H1 (cell line): Measurements from ENCODE around the gene SLC13A3. TPM values are rescaled to one million over a fixed set of nuclear protein-coding genes. Genes with fewer than 3 reads are reported as not detected.

ENCODE experiments used
- CTCF ChIA-PET: fragments of 300-600 bp; sonication (Branson Sonifier 250); formaldehyde crosslinking; loops from one replicate; lab custom pipeline; 2021; ENCODE audit not compliant: partially characterized antibody; lab: Charles Lee
- POLR2A ChIA-PET: fragments of 300-600 bp; sonication (Branson Sonifier 250); formaldehyde crosslinking; loops from one replicate; lab custom pipeline; 2021; ENCODE audit warnings: inconsistent platforms; ENCODE audit not compliant: partially characterized antibody; lab: Charles Lee
- DNase-seq, 2 experiments: peaks; one replicate each; pipeline versions ENCODE4 v3.0.0 to v3.0.0-alpha.2; 2010 to 2022; ENCODE audit warnings: low spot score in 2 of 2, low read depth in 1 of 2, mixed read lengths in 1 of 2
- FAIRE-seq: peaks from 2 replicates; lab custom pipeline; 2011; peaks lifted over from hg19 to GRCh38; lab: Jason Lieb, UNC
- H2AFZ ChIP-seq: 2 replicates; pipeline ENCODE4 v1.8.1; 2012; ENCODE audit warnings: low read length, inconsistent platforms
- H2AK5ac ChIP-seq: 2 replicates; pipeline ENCODE4 v1.6.1; 2013; ENCODE audit warnings: low read depth, low read length
- H2BK120ac ChIP-seq: replicated peaks from 2 replicates; pipeline ENCODE3; 2013; ENCODE audit warnings: low read depth, low read length, inconsistent platforms
- H2BK12ac ChIP-seq: 2 replicates; pipeline ENCODE4 v1.6.1; 2013; ENCODE audit warnings: low read depth, low read length
- H2BK15ac ChIP-seq: 2 replicates; pipeline ENCODE4 v1.6.1; 2013; ENCODE audit warnings: low read length
- H2BK20ac ChIP-seq: 2 replicates; pipeline ENCODE4 v1.6.1; 2013; ENCODE audit warnings: low read length
- H2BK5ac ChIP-seq: 2 replicates; pipeline ENCODE4 v1.6.1; 2013; ENCODE audit warnings: low read depth, low read length
- H3K14ac ChIP-seq: 2 replicates; pipeline ENCODE4 v1.6.1; 2013; ENCODE audit warnings: inconsistent platforms; ENCODE audit not compliant: insufficient read length
- H3K18ac ChIP-seq: 2 replicates; pipeline ENCODE4 v1.6.1; 2013; ENCODE audit warnings: low read length; ENCODE audit errors: extremely low read depth
- H3K23ac ChIP-seq: 2 replicates; pipeline ENCODE4 v1.6.1; 2013; ENCODE audit warnings: inconsistent platforms; ENCODE audit not compliant: insufficient read length
- H3K23me2 ChIP-seq: 2 replicates; pipeline ENCODE4 v1.6.1; 2013; ENCODE audit warnings: low read depth, low read length
- H3K27ac ChIP-seq: 2 replicates; pipeline ENCODE4 v1.6.1; 2011; ENCODE audit warnings: low read depth, low read length, inconsistent platforms
- H3K27me3 ChIP-seq, 4 experiments: replicated peaks in 1 of 4; 1 replicate in 1 of 4; 2 replicates in 3 of 4; pipeline versions ENCODE4 v1.6.1 to v1.8.1; 2011 to 2013; ENCODE audit warnings: low read length in 3 of 4, mild to moderate bottlenecking in 3 of 4, inconsistent platforms in 2 of 4, mixed read lengths in 2 of 4, moderate library complexity in 1 of 4; ENCODE audit not compliant: control insufficient read depth in 3 of 4, insufficient read depth in 3 of 4; ENCODE audit errors: extremely low read depth in 1 of 4
- H3K36me3 ChIP-seq, 4 experiments: 2 replicates each; pipeline versions ENCODE4 v1.6.1 to v1.8.1; 2011 to 2013; ENCODE audit warnings: mild to moderate bottlenecking in 4 of 4, low read length in 3 of 4, moderate library complexity in 2 of 4, control low read depth in 1 of 4, inconsistent platforms in 1 of 4; ENCODE audit not compliant: insufficient read depth in 4 of 4, control insufficient read depth in 2 of 4
- H3K4ac ChIP-seq: replicated peaks from 2 replicates; pipeline ENCODE3; 2013; ENCODE audit warnings: low read length, low read depth, mixed read lengths, inconsistent platforms; ENCODE audit not compliant: insufficient read length
- H3K4me1 ChIP-seq, 4 experiments: replicated peaks in 1 of 4; 1 replicate in 1 of 4; 2 replicates in 3 of 4; pipeline versions ENCODE4 v1.6.1 to v1.8.1; 2011 to 2013; ENCODE audit warnings: low read length in 3 of 4, inconsistent platforms in 2 of 4, mixed read lengths in 1 of 4; ENCODE audit not compliant: insufficient read depth in 4 of 4, control insufficient read depth in 3 of 4
- H3K4me2 ChIP-seq, 2 experiments: 2 replicates each; pipeline versions ENCODE4 v1.6.1 to v1.8.1; 2011 to 2013; ENCODE audit warnings: low read depth in 2 of 2, low read length in 2 of 2, control low read depth in 1 of 2, inconsistent platforms in 1 of 2, mild to moderate bottlenecking in 1 of 2; ENCODE audit not compliant: insufficient read depth in 1 of 2
- H3K4me3 ChIP-seq, 4 experiments: fragments of 200-600, 300-600 bp in 1 of 4; sonication (generic), shearing (Covaris generic), sonication (Bioruptor Twin) in 1 of 4; 2 replicates each; pipeline versions ENCODE4 v1.5.1 to v1.8.1; 2011 to 2016; ENCODE audit warnings: low read length in 4 of 4, low read depth in 3 of 4, control low read depth in 2 of 4, inconsistent platforms in 2 of 4, mild to moderate bottlenecking in 2 of 4, mixed read lengths in 1 of 4, moderate library complexity in 1 of 4; ENCODE audit not compliant: insufficient read depth in 2 of 4; ENCODE audit errors: extremely low read depth in 1 of 4
- H3K56ac ChIP-seq: replicated peaks from 2 replicates; pipeline ENCODE3; 2013; ENCODE audit warnings: low read depth, mild to moderate bottlenecking, mixed read lengths, low read length, inconsistent platforms; ENCODE audit not compliant: insufficient read length
- H3K79me1 ChIP-seq: 2 replicates; pipeline ENCODE4 v1.6.1; 2013; ENCODE audit warnings: low read depth, low read length, control low read depth
- H3K79me2 ChIP-seq, 2 experiments: 2 replicates each; pipeline versions ENCODE4 v1.6.1 to v1.8.1; 2012 to 2013; ENCODE audit warnings: low read length in 2 of 2, mild to moderate bottlenecking in 2 of 2, inconsistent platforms in 1 of 2; ENCODE audit not compliant: insufficient read depth in 2 of 2, control insufficient read depth in 1 of 2
- H3K9ac ChIP-seq, 4 experiments: replicated peaks in 1 of 4; 1 replicate in 1 of 4; 2 replicates in 3 of 4; pipeline versions ENCODE4 v1.6.1 to v1.8.1; 2011 to 2013; ENCODE audit warnings: low read depth in 3 of 4, low read length in 3 of 4, control low read depth in 2 of 4, mild to moderate bottlenecking in 2 of 4, moderate library complexity in 2 of 4, inconsistent platforms in 1 of 4; ENCODE audit errors: extremely low read depth in 1 of 4
- H3K9me3 ChIP-seq, 2 experiments: 2 replicates each; pipeline versions ENCODE4 v1.6.1 to v1.8.1; 2012 to 2013; ENCODE audit warnings: mild to moderate bottlenecking in 2 of 2, moderate library complexity in 2 of 2, control low read depth in 1 of 2, inconsistent platforms in 1 of 2, low read depth in 1 of 2, low read length in 1 of 2, mixed read lengths in 1 of 2; ENCODE audit not compliant: insufficient read depth in 2 of 2
- H4K20me1 ChIP-seq, 2 experiments: replicated peaks in 1 of 2; 2 replicates each; pipeline versions ENCODE3 to v1.8.1; 2011 to 2013; ENCODE audit warnings: inconsistent platforms in 2 of 2, low read length in 2 of 2, mild to moderate bottlenecking in 1 of 2; ENCODE audit not compliant: insufficient read depth in 2 of 2, control insufficient read depth in 1 of 2
- H4K5ac ChIP-seq: 2 replicates; pipeline ENCODE4 v1.6.1; 2013; ENCODE audit warnings: low read length, low read depth, mixed read lengths, inconsistent platforms; ENCODE audit not compliant: insufficient read length
- H4K8ac ChIP-seq: 2 replicates; pipeline ENCODE4 v1.8.0; 2013; ENCODE audit warnings: mild to moderate bottlenecking, moderate library complexity, low read length, inconsistent platforms; ENCODE audit not compliant: insufficient read depth; ENCODE audit errors: extremely low read depth
- H4K91ac ChIP-seq: replicated peaks from 2 replicates; pipeline ENCODE3; 2013; ENCODE audit warnings: low read length, mixed read lengths, inconsistent platforms; ENCODE audit not compliant: insufficient read length
- BRCA1 ChIP-seq: IDR thresholded peaks from 2 replicates; pipeline ENCODE4 v1.6.1; 2012; ENCODE audit warnings: low read depth, low read length, improper control_type of control experiment
- MAFK ChIP-seq: IDR thresholded peaks from 2 replicates; pipeline ENCODE4 v1.6.1; 2012; ENCODE audit warnings: low read depth, mild to moderate bottlenecking, improper control_type of control experiment, low read length
- SP2 ChIP-seq: IDR thresholded peaks from 2 replicates; pipeline ENCODE4 v1.6.1; 2012; ENCODE audit warnings: mild to moderate bottlenecking, low read length, inconsistent platforms
- SUZ12 ChIP-seq: fragments of 200-600 bp; sonication (generic); IDR thresholded peaks from 2 replicates; pipeline ENCODE4 v1.6.1; 2012; ENCODE audit warnings: mild to moderate bottlenecking, inconsistent platforms, low read length, moderate library complexity, mixed read lengths
- TBP ChIP-seq: IDR thresholded peaks from 2 replicates; pipeline ENCODE4 v1.6.1; 2011; ENCODE audit warnings: low read depth, low read length, improper control_type of control experiment
- WGBS, 2 experiments: shearing (Covaris generic) in 1 of 2; methylation state at CpG; one replicate each; pipeline versions ENCODE4 v1.1.6 to v1.1.7; 2013 to 2015; ENCODE audit warnings: low lambda C conversion rate in 2 of 2, mixed read lengths in 2 of 2, inconsistent platforms in 1 of 2, low coverage in 1 of 2, missing lambda C conversion rate in 1 of 2; ENCODE audit not compliant: insufficient replicate concordance in 2 of 2, insufficient coverage in 1 of 2, insufficient read length in 1 of 2; ENCODE audit errors: extremely low coverage in 1 of 2, missing lambda C conversion rate in 1 of 2; 5-methylcytosine and 5-hydroxymethylcytosine counted together
- polyA plus RNA-seq, 7 experiments: library from polyadenylated mRNA; depleted of rRNA in 3 of 7; stranded (reverse) in 5 of 7; unstranded in 2 of 7; fragments of >200 nt in 5 of 7; fragments of 200-250 nt in 2 of 7; gene quantifications; 1 replicate in 5 of 7; 2 replicates in 1 of 7; 4 replicates in 1 of 7; pipeline versions ENCODE4 v1.2.1 to v1.2.3, GENCODE V29; 2011 to 2013; ENCODE audit warnings: missing spikeins in 2 of 7, mixed read lengths in 2 of 7
- total RNA-seq: library from RNA; stranded (reverse); fragmentation: NEBNext Ultra II Directional; extraction: Animal tissue kit (Norgen Biotek cat#: 25700); gene quantifications from 2 replicates; pipeline ENCODE4 v1.2.1, GENCODE V29; 2021

The SLC13A3 gene
- total and polyA plus RNA-seq, 2 of the 8 experiments (the other 6 are each of a cell fraction or from before 2014, with no cell fraction given) = 9.4 to 12.6 TPM

DNA sequence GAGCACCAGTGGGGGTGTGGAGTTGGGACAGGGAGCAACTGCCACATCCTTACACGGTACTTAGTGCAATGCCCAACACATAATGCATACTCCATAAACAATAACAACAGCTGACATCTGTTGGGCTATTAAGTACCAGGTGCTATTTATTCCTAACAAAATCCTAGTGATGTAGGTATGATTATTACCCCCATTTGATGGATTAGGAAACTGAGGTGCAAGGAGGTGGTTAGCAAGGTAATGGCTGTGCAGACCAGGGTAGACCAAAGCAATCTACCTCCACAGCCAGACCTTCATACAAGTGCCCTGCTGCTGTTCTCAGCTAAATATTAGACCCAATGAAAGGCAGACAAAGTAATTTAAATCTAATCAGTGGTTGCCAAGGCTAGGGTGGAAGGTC, 36.8 kb downstream of the SLC13A3 start:
- Histone ChIP-seq H3K23me2 (no peaks in the 10 kb centered on the region), H2BK20ac (no peak overlapping the region), H3K4me2 (no peak overlapping the region), H3K4me3 (no peak overlapping the region), H4K8ac (no peak overlapping the region), H3K79me2 (no peaks in the 10 kb centered on the region), H3K9me3 (no peaks in the 10 kb centered on the region; a peak in 1 of 4 replicates), H3K27ac (no peak overlapping the region), H2BK12ac (no peak overlapping the region), H3K56ac (no peak overlapping the region), H3K36me3 (no peaks in the 10 kb centered on the region), H3K4me1 (no peaks in the 10 kb centered on the region; a peak in 1 of 7 replicates), H3K23ac (no peak overlapping the region), H3K18ac (no peak overlapping the region), H3K27me3 (no peaks in the 10 kb centered on the region), H2BK120ac (no peak overlapping the region), H3K14ac (no peak overlapping the region), H2BK15ac (no peak overlapping the region), H3K4ac (no peak overlapping the region), H4K91ac (no peak overlapping the region), H3K79me1 (no peaks in the 10 kb centered on the region), H4K5ac (no peak overlapping the region), H3K9ac (no peak overlapping the region), H2BK5ac (no peak overlapping the region), H4K20me1 (no peaks in the 10 kb centered on the region), H2AK5ac (no peak overlapping the region), H2AFZ (no peak overlapping the region)
- ChIA-PET CTCF (interaction anchor here (0.6 to 1.6 kb wide), 3 partner anchors 18 to 69 kb away, joined by 3 read pairs; no protein-coding TSS in a partner anchor), POLR2A (interaction anchor here (0.7 kb wide), 1 partner anchor 101 kb away, joined by 3 read pairs; the partner anchor contains the start of gene ZNF334)
- FAIRE-seq (no peak), DNase-seq (no peak)
- TF ChIP-seq SP2 (no peak), TBP (no peak), SUZ12 (no peak), MAFK (no peak), BRCA1 (no peak)
- 100% methylated on average over 1 of the region's 1 CpG; no CpG with 5 or more reads in 1 of the 2 experiments for WGBS, 2 experiments
